ENCODE results near the gene FAM161A.

DNA sequence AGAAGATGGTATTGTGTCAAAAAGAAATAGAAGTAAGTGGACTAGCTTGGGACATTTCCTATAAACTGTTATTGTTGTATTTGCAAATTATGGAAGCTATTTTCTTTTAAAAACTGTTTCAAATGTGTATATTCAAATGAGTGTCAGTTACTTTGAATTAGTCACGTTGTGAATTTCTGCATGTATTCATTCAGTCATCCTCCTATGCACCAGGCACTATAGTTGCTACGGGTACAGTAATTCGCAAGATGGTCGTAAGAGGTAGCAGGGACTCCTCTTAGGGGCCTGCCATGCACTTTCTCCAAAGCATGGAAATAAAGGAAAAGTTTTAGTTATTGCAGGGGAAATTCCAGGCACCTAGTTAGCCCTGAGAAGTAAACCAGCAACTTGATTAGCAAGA is 51.3 kb downstream of the FAM161A start:
- TF ChIP-seq, protein P1, sequence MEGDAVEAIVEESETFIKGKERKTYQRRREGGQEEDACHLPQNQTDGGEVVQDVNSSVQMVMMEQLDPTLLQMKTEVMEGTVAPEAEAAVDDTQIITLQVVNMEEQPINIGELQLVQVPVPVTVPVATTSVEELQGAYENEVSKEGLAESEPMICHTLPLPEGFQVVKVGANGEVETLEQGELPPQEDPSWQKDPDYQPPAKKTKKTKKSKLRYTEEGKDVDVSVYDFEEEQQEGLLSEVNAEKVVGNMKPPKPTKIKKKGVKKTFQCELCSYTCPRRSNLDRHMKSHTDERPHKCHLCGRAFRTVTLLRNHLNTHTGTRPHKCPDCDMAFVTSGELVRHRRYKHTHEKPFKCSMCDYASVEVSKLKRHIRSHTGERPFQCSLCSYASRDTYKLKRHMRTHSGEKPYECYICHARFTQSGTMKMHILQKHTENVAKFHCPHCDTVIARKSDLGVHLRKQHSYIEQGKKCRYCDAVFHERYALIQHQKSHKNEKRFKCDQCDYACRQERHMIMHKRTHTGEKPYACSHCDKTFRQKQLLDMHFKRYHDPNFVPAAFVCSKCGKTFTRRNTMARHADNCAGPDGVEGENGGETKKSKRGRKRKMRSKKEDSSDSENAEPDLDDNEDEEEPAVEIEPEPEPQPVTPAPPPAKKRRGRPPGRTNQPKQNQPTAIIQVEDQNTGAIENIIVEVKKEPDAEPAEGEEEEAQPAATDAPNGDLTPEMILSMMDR (conservative IDR thresholded peaks at IDR 0.05; ENCODE audit: low read depth, low read length) = no peak
- no peak for TF ChIP-seq EZH2 (IDR thresholded peaks at IDR 0.05; ENCODE audit: borderline replicate concordance, low read depth, low read length, poor library complexity, severe bottlenecking)
